Gastrocnemius medialis (tissue), 4 donors: ENCODE data around the gene PPM1L. TPM values are rescaled to one million over a fixed set of nuclear protein-coding genes. Genes with fewer than 3 reads are reported as not detected.

Experiments used
- ATAC-seq, 2 donors: fragments of 150-250 bp; one replicate each; pipeline ENCODE4 v1.9.1; 2016
- DNase-seq, 2 donors: peaks; one replicate each; pipeline ENCODE4 v3.0.0-alpha.2; 2019
- H3K27ac ChIP-seq, 4 donors: fragments of 200-600 bp; sonication (generic); 1 replicate in 1 of 4; 2 replicates in 3 of 4; pipeline ENCODE4 v1.5.1; 2016 to 2018; ENCODE audit warnings: mild to moderate bottlenecking in 2 of 4, moderate library complexity in 1 of 4
- H3K27me3 ChIP-seq, 3 donors: fragments of 200-600 bp; sonication (generic) in 2 of 3; 1 replicate in 1 of 3; 2 replicates in 2 of 3; pipeline versions ENCODE4 v1.5.1 to v1.6.0; 2016 to 2019; ENCODE audit warnings: mild to moderate bottlenecking in 1 of 3, moderate library complexity in 1 of 3
- H3K36me3 ChIP-seq, 2 donors: fragments of 200-600 bp; sonication (generic) in 1 of 2; one replicate each; pipeline ENCODE4 v1.5.1; 2017 to 2018
- H3K4me1 ChIP-seq, 2 donors: fragments of 200-600 bp; sonication (generic) in 1 of 2; one replicate each; pipeline ENCODE4 v1.5.1; 2016 to 2017; ENCODE audit warnings: mild to moderate bottlenecking in 2 of 2
- H3K4me3 ChIP-seq, 4 donors: fragments of 200-600 bp; sonication (generic) in 3 of 4; 1 replicate in 1 of 4; 2 replicates in 3 of 4; pipeline ENCODE4 v1.5.1; 2016 to 2019; ENCODE audit warnings: mild to moderate bottlenecking in 2 of 4
- H3K9me3 ChIP-seq, 3 donors: fragments of 200-600 bp; sonication (generic) in 2 of 3; 1 replicate in 1 of 3; 2 replicates in 2 of 3; pipeline ENCODE4 v1.5.1; 2016 to 2019
- POLR2A ChIP-seq, 2 donors: fragments of 450-650 bp; IDR thresholded peaks; one replicate each; pipeline ENCODE4 v1.6.1; 2017; ENCODE audit warnings: antibody characterized with exemption in 2 of 2, mild to moderate bottlenecking in 2 of 2, moderate library complexity in 2 of 2
- in situ Hi-C, 4 donors: fragments of 200-750 bp; cut with MboI; loops; one replicate each; pipeline versions ENCODE4 v1.15.0 to v1.8.0; 2017; ENCODE audit warnings: low sequenced_read_pairs in 4 of 4
- intact Hi-C: fragments of 100-400 bp; cut with DNase I; formaldehyde crosslinking; loops from one replicate; pipeline ENCODE4 v1.15.1; 2023; ENCODE audit warnings: low total_unique reads
- total RNA-seq, 4 donors: library from RNA; depleted of rRNA; stranded (reverse); fragments of >200 nt; gene quantifications; one replicate each; pipeline versions ENCODE4 v1.1.0 to v1.2.3, GENCODE V29; 2016
- TF ChIP-seq, protein P1 (sequence below), 5 experiments: fragments of 450-650 bp in 3 of 5; fragments of 200-600 bp in 2 of 5; sonication (generic) in 2 of 5; IDR thresholded peaks in 4 of 5; conservative IDR thresholded peaks in 1 of 5; 1 replicate in 4 of 5; 2 replicates in 1 of 5; pipeline ENCODE4 v1.5.1; 2016 to 2019; ENCODE audit warnings: antibody characterized with exemption in 5 of 5, mild to moderate bottlenecking in 3 of 5, moderate library complexity in 3 of 5

Gene PPM1L
- total RNA-seq, 4 donors from 2014 or later, result 85.0 to 243 (median 122) TPM

DNA sequence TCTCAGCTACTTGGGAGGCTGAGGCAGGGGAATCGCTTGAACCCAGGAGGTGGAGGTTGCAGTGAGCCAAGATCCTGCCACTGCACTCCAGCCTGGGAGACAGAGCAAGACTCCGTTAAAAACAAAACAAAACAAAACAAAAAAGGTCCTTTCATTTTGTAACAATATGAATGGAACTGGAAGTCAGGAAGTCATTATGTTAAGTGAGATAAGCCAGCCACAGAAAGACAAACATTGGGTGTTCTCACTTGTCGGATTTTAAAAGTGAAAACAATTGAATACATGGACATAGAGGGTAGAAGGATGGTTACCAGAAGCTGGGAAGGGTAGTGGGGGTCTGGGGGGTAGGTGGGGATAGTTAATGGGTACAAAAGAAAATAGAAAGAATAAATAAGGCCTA lies 361.6 kb downstream of the PPM1L start:
- Histone ChIP-seq H3K9me3 (peaks cover 0 to 2% (median 0%) of the 10 kb centered on the region in 3 donors), H3K4me3 (no peak overlapping the region), H3K36me3 (no peaks in the 10 kb centered on the region), H3K27me3 (no peaks in the 10 kb centered on the region), H3K4me1 (no peaks in the 10 kb centered on the region), H3K27ac (no peak overlapping the region)
- TF ChIP-seq POLR2A (IDR thresholded peaks at IDR 0.05), result no peak
- TF ChIP-seq, protein P1, sequence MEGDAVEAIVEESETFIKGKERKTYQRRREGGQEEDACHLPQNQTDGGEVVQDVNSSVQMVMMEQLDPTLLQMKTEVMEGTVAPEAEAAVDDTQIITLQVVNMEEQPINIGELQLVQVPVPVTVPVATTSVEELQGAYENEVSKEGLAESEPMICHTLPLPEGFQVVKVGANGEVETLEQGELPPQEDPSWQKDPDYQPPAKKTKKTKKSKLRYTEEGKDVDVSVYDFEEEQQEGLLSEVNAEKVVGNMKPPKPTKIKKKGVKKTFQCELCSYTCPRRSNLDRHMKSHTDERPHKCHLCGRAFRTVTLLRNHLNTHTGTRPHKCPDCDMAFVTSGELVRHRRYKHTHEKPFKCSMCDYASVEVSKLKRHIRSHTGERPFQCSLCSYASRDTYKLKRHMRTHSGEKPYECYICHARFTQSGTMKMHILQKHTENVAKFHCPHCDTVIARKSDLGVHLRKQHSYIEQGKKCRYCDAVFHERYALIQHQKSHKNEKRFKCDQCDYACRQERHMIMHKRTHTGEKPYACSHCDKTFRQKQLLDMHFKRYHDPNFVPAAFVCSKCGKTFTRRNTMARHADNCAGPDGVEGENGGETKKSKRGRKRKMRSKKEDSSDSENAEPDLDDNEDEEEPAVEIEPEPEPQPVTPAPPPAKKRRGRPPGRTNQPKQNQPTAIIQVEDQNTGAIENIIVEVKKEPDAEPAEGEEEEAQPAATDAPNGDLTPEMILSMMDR (IDR thresholded peaks at IDR 0.05 in 4 of 5, conservative IDR thresholded peaks at IDR 0.05 in 1 of 5), result no peak
- DNase-seq, result no peak
- in situ Hi-C loops, result no loop called here
- intact Hi-C loops, result no loop called here
- ATAC-seq, result no peak

- in situ Hi-C loops (no loop called here), intact Hi-C loops (no loop called here)
- Histone ChIP-seq H3K9me3 (peaks cover 0 to 8% (median 3%) of the 10 kb centered on the region in 3 donors), H3K4me1 (no peaks in the 10 kb centered on the region), H3K27me3 (no peaks in the 10 kb centered on the region), H3K4me3 (no peak overlapping the region), H3K36me3 (no peaks in the 10 kb centered on the region), H3K27ac (no peak overlapping the region)
- TF ChIP-seq, protein P1 (IDR thresholded peaks at IDR 0.05 in 4 of 5, conservative IDR thresholded peaks at IDR 0.05 in 1 of 5), result no peak
- no peak for TF ChIP-seq POLR2A (IDR thresholded peaks at IDR 0.05)
- DNase-seq (no peak), ATAC-seq (no peak)
Measured at GRCh38 chr3:161126495-161126894, 370.5 kb downstream of the PPM1L start.

Other genes starting within 250 kb of the PPM1L start
- gene KPNA4, start 190.7 kb upstream of the PPM1L start, total RNA-seq, result 100 to 1,000 TPM in 1 of 4 donors, 10 to 100 TPM in 3; 78.9 to 126 (median 86.0) TPM
- gene ARL14, start 79.1 kb upstream of the PPM1L start, total RNA-seq, result not detected